ENCODE measurements around the gene THSD7A.

- TF ChIP-seq CTCF (IDR thresholded peaks at IDR 0.05; ENCODE audit: insufficient read depth, low read depth, low read length) (no peak), EZH2 (IDR thresholded peaks at IDR 0.05; ENCODE audit: insufficient read depth, low read length) (no peak)
These were observed 244.2 kb downstream of the THSD7A start for GRCh38 chr7:11587814-11588213.
